Measurements from ENCODE around the gene USP22.
A peak's percentile ranks its signal among the peaks of the same experiment; 100 is the strongest.

The USP22 gene

DNA sequence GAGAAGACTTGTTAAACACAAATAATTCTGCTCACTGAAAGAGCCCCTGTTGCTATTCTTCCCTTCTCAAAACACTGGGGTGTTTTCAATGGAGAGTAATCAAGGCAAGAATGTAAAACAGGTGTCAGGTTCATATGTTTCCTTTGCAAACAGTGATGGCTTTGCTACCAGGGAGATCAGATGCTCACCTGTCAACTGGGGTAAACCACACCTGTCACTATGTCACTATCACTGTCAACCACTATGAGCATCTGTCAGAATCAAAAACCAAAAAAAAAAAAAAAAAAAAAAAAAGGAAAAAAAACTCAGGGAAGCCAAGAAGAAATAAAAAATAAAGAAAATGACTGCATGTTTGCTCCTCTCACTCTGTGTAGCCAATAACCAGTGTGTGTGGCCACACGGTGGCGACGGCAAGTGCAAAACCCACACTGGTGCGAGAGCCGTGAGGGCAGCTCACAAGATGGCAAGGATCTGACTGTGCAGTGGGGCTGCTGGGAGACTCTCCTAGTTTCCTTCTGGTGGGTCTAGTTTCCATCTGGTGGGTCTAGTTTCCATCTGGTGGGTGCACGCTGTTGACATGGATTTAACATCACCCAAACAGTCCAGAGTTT lies 22.7 kb downstream of the USP22 start:
- TF ChIP-seq, protein P1, sequence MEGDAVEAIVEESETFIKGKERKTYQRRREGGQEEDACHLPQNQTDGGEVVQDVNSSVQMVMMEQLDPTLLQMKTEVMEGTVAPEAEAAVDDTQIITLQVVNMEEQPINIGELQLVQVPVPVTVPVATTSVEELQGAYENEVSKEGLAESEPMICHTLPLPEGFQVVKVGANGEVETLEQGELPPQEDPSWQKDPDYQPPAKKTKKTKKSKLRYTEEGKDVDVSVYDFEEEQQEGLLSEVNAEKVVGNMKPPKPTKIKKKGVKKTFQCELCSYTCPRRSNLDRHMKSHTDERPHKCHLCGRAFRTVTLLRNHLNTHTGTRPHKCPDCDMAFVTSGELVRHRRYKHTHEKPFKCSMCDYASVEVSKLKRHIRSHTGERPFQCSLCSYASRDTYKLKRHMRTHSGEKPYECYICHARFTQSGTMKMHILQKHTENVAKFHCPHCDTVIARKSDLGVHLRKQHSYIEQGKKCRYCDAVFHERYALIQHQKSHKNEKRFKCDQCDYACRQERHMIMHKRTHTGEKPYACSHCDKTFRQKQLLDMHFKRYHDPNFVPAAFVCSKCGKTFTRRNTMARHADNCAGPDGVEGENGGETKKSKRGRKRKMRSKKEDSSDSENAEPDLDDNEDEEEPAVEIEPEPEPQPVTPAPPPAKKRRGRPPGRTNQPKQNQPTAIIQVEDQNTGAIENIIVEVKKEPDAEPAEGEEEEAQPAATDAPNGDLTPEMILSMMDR (conservative IDR thresholded peaks at IDR 0.05; ENCODE audit: low read length): peak; percentile 43
- no peak overlapping the region for H3K4me3 ChIP-seq (ENCODE audit: low read length)
- peak; percentile 41 for DNase-seq (ENCODE audit: low read depth)

DNA sequence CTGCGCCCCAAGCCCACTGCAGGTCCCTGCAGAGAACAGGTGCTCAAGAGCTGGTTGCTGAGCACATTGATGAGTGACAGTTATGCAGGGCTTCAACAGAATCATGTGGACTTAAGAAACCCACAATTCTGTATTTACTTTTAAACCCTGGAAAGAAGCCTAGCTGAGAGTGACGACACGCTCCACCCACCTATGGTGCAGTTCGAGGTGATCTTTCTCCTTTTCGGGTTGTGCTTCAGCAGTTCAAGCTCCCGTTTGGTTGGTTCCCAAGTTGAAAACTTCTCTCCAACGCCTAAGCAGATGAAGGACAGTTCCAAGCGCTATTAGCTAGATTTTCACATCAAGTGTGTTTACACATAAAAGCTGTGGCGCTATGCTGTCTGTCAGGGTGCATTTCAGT lies 23.9 kb downstream of the USP22 start:
- no peak overlapping the region for H3K4me3 ChIP-seq (ENCODE audit: low read length)
- TF ChIP-seq, protein P1 (conservative IDR thresholded peaks at IDR 0.05; ENCODE audit: low read length): no peak
- DNase-seq (ENCODE audit: low read depth): no peak

DNA sequence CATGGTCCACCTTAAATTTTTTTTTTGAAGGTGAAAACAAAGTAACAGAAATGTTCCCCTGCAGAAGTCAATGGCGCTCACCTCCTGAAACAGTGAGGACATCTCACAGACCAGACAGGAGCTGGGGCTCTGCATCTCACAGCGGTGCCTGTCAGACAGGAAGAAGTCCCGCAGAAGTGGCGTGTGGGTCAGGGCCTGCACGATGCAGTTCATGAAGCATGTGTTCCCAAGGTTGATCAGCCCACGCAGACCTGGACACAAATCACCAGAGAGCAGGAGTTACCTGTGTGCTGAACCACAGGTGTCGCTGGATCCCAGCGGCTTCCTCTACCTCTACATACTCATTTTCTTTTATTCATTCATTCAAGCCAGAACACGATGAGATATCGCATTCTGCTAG lies 24.9 kb downstream of the USP22 start:
- TF ChIP-seq, protein P1 (conservative IDR thresholded peaks at IDR 0.05; ENCODE audit: low read length): no peak
- H3K4me3 ChIP-seq (ENCODE audit: low read length): no peak overlapping the region
- DNase-seq (ENCODE audit: low read depth): no peak

DNA sequence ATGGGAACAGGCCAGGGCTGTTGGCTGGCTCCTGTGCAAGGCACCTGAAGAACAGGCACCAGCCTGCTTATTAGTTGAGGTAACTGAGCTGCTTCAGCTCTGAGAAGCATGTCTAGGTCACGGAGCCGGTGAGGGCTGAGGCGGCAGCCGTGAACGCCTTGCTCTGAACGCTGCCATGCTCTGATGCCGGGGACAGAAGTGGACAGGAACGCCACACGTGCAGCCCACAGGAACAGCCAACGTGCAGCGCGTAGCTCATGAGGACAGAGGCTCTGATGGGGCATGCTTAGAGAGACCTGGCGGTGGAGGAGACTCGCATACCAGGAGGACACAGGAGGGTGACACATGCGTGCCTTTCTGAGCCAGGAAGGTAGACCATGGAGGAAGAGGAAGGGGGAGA lies 25.6 kb downstream of the USP22 start:
- no peak overlapping the region for H3K4me3 ChIP-seq (ENCODE audit: low read length)
- DNase-seq (ENCODE audit: low read depth): no peak
- TF ChIP-seq, protein P1 (conservative IDR thresholded peaks at IDR 0.05; ENCODE audit: low read length): no peak

DNA sequence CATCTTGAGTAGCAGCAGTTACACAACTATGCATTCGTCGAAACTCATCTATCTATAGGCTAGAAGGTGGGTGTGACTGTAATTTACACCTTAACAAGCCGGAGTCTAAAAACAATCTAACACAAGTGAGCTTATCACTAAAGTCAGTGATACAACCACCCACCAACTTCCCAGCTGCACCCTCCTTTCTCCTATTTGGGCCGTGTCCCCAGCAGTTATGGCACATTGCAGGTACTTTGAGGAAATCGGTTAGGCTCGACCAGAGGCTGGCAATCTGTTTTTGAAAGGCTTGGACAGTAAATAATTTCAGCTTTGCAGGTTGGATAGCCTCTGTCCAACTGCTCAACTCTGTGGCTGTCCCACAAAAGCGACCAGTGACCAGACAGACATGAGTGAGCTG lies 26.0 kb downstream of the USP22 start:
- DNase-seq (ENCODE audit: low read depth): no peak
- TF ChIP-seq, protein P1 (conservative IDR thresholded peaks at IDR 0.05; ENCODE audit: low read length): no peak

DNA sequence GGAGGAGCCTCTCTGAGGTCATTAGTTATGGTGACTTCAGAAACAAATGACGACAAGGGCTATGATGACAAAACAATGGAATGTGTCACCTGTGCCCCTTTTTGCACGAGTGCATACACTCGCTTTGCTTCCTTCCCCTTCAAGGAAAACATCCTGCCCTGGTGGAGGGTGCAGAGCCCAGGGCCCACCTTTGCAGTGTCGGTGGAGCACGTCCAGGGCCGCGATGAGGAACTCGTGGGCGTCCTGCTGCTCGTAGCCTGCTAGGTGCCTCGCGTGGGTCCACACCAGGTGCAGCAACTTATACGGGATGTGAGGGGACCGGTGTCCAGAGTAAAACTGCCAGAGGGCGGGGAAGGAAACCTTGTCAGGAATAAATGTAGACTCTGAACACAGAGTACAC lies 27.2 kb downstream of the USP22 start:
- no peak overlapping the region for H3K4me3 ChIP-seq (ENCODE audit: low read length)
- TF ChIP-seq, protein P1 (conservative IDR thresholded peaks at IDR 0.05; ENCODE audit: low read length): no peak
- no peak for DNase-seq (ENCODE audit: low read depth)

More for the DNA sequence above, 26.0 kb downstream of the USP22 start:
- H3K4me3 ChIP-seq (ENCODE audit: low read length): no peak overlapping the region

DNA sequence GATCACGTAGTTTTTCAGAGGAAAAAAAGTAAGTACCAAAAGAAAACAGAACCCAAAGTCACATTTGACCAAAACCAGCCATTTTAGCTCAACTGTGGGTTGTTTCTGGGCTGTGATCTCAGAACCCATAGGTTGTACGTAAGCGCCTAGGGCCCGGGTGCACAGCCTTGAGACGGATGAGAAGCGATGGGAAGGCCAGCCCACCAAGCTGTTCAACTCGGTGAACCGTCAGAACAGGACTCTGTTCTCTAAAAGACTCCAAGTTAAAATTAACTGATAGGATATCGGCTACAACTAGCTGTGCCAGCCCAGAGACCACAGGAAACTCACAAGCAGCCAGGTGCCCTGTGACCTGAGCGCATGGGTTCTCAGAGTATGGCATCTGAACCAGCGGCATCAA lies 28.3 kb downstream of the USP22 start:
- no peak overlapping the region for H3K4me3 ChIP-seq (ENCODE audit: low read length)
- no peak for DNase-seq (ENCODE audit: low read depth)
- TF ChIP-seq, protein P1 (conservative IDR thresholded peaks at IDR 0.05; ENCODE audit: low read length): no peak
